Glutamatergic neuron (in vitro differentiated cells): ENCODE data around the gene ELMO1. TPM values are rescaled to one million over a fixed set of nuclear protein-coding genes. Genes with fewer than 3 reads are reported as not detected.

ENCODE experiments used
- DNase-seq: peaks from one replicate; pipeline ENCODE4 v3.0.0; 2022
- H3K27ac Mint-ChIP-seq: one replicate; pipeline ENCODE4 v1.8.0; 2020; ENCODE audit warnings: mild to moderate bottlenecking, mixed read lengths, inconsistent platforms; ENCODE audit not compliant: unreplicated experiment
- H3K27me3 Mint-ChIP-seq: one replicate; pipeline ENCODE4 v1.8.0; 2020; ENCODE audit warnings: mild to moderate bottlenecking, moderate library complexity, mixed read lengths, inconsistent platforms; ENCODE audit not compliant: unreplicated experiment
- H3K36me3 Mint-ChIP-seq: one replicate; pipeline ENCODE4 v1.8.0; 2020; ENCODE audit warnings: mild to moderate bottlenecking, mixed read lengths, inconsistent platforms; ENCODE audit not compliant: unreplicated experiment
- H3K4me1 Mint-ChIP-seq: one replicate; pipeline ENCODE4 v1.8.0; 2020; ENCODE audit warnings: mild to moderate bottlenecking, low read depth, mixed read lengths, inconsistent platforms; ENCODE audit not compliant: unreplicated experiment
- H3K4me3 Mint-ChIP-seq: one replicate; pipeline ENCODE4 v1.8.0; 2020; ENCODE audit warnings: mild to moderate bottlenecking, mixed read lengths, inconsistent platforms; ENCODE audit not compliant: unreplicated experiment
- H3K9me3 Mint-ChIP-seq: one replicate; pipeline ENCODE4 v1.8.0; 2020; ENCODE audit warnings: mild to moderate bottlenecking, moderate library complexity, mixed read lengths, inconsistent platforms; ENCODE audit not compliant: unreplicated experiment
- CTCF ChIP-seq: fragments of 200-600 bp; sonication (generic); IDR thresholded peaks from one replicate; pipeline ENCODE4 v1.5.0; 2021; ENCODE audit not compliant: partially characterized antibody, unreplicated experiment
- microRNA-seq: library from miRNA; unstranded; fragments of <30 nt; microRNA quantifications from one replicate; pipeline ENCODE4, GENCODE V29; 2020; ENCODE audit not compliant: unreplicated experiment
- total RNA-seq: library from RNA; stranded (reverse); fragmentation: NEBNext Ultra II Directional; extraction: Animal tissue kit (Norgen Biotek cat#: 25700); gene quantifications from one replicate; pipeline ENCODE4 v1.2.1, GENCODE V29; 2021; ENCODE audit not compliant: unreplicated experiment

The ELMO1 gene
- total RNA-seq, 1 donor from 2014 or later: 5.5 TPM

DNA sequence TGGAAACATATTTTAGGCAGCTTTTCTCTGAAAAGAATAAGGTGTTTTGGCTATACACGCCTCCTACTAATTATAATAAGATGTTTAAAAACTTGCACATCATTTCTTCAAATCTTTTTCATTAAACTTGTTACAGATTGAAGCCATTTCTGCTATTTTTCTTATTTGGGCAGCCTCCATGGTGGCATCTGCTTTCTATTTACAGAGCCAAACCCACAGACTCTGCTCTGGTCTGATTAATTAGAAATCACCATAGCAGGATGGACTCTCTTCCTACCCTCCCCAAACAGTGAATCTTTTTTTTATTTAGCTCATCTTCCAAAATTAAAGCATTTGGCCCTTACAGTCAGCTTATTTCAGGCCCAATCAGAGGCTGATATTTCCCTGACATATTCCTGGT lies 638.6 kb downstream of the ELMO1 start:
- Mint-ChIP-seq H3K4me3 (no peak overlapping the region), H3K4me1 (peaks cover 5% of the 10 kb centered on the region), H3K36me3 (no peaks in the 10 kb centered on the region), H3K27me3 (no peaks in the 10 kb centered on the region), H3K27ac (no peak overlapping the region), H3K9me3 (peaks cover 2% of the 10 kb centered on the region)
- no peak for DNase-seq
- no peak for TF ChIP-seq CTCF

DNA sequence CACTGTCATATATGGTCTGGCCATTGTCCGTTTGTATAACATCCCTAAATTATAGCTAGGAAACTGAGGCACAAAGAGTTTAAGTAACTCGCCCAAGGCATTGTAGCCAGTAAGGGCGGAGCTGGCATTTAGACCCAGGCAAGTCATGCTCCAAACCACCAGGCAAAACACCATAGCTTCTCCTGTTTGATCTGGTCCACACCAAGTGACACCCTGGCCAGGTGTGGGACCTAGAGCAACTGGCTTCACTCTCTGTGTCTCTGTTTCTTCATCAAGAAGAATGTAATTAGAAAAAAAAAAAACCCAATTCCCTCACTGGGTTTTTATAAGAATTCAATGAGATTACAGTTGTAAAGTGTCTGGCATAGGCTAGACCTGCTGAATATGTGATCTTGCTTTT lies 639.2 kb downstream of the ELMO1 start:
- Mint-ChIP-seq H3K27ac (no peak overlapping the region), H3K4me1 (peaks cover 5% of the 10 kb centered on the region), H3K27me3 (no peaks in the 10 kb centered on the region), H3K36me3 (no peaks in the 10 kb centered on the region), H3K9me3 (peaks cover 2% of the 10 kb centered on the region), H3K4me3 (no peak overlapping the region)
- no peak for TF ChIP-seq CTCF
- no peak for DNase-seq

GRCh38 chr7:36809086-36809485 lies 639.6 kb downstream of the ELMO1 start:
- Mint-ChIP-seq H3K27ac (no peak overlapping the region), H3K36me3 (no peaks in the 10 kb centered on the region), H3K27me3 (no peaks in the 10 kb centered on the region), H3K4me1 (peaks cover 5% of the 10 kb centered on the region), H3K4me3 (no peak overlapping the region), H3K9me3 (peaks cover 2% of the 10 kb centered on the region)
- no peak for TF ChIP-seq CTCF
- no peak for DNase-seq

GRCh38 chr7:36806891-36807290 lies 641.8 kb downstream of the ELMO1 start:
- no peaks in the 10 kb centered on the region for H3K27me3 Mint-ChIP-seq
- H3K4me3 Mint-ChIP-seq: no peak overlapping the region
- peaks cover 2% of the 10 kb centered on the region for H3K9me3 Mint-ChIP-seq
- H3K27ac Mint-ChIP-seq: no peak overlapping the region
- H3K36me3 Mint-ChIP-seq: no peaks in the 10 kb centered on the region
- no peak for DNase-seq
- no peak for TF ChIP-seq CTCF
- peaks cover 5% of the 10 kb centered on the region for H3K4me1 Mint-ChIP-seq

Small RNA genes within 50 kb of the gene (microRNA-seq; reads per million reads assigned to microRNA genes)
- gene MIR1200: not detected

Other genes with a start within 250 kb of the ELMO1 start
- not detected for gene GPR141, start 234.9 kb upstream of the ELMO1 start, total RNA-seq